ENCODE measurements around the gene DOCK2. TPM values are rescaled to one million over a fixed set of nuclear protein-coding genes. Genes with fewer than 3 reads are reported as not detected.

The DOCK2 gene
- total and polyA plus RNA-seq, 2 donors, result 4.1 to 19.1 TPM

GRCh38 chr5:169836835-169837536 lies 199.9 kb downstream of the DOCK2 start:
- Histone ChIP-seq H3K4me3 (ENCODE audit: low read depth, low read length) (no peak overlapping the region), H3K4me1 (ENCODE audit: insufficient read depth) (no peaks in the 10 kb centered on the region), H3K36me3 (ENCODE audit: insufficient read depth) (no peaks in the 10 kb centered on the region), H3K27ac (ENCODE audit: low read depth) (no peak overlapping the region)
- WGBS, result 44% methylated on average over 3 of the region's 3 CpGs
- no peak for DNase-seq (ENCODE audit: extremely low spot score)

GRCh38 chr5:169837686-169838085 lies 200.6 kb downstream of the DOCK2 start:
- Histone ChIP-seq H3K4me3 (ENCODE audit: low read depth, low read length) (no peak overlapping the region), H3K27ac (ENCODE audit: low read depth) (no peak overlapping the region), H3K4me1 (ENCODE audit: insufficient read depth) (no peaks in the 10 kb centered on the region), H3K36me3 (ENCODE audit: insufficient read depth) (no peaks in the 10 kb centered on the region)
- DNase-seq (ENCODE audit: extremely low spot score), result no peak

GRCh38 chr5:169838688-169839087 lies 201.6 kb downstream of the DOCK2 start:
- Histone ChIP-seq H3K27ac (ENCODE audit: low read depth) (no peak overlapping the region), H3K4me1 (ENCODE audit: insufficient read depth) (no peaks in the 10 kb centered on the region), H3K4me3 (ENCODE audit: low read depth, low read length) (no peak overlapping the region), H3K36me3 (ENCODE audit: insufficient read depth) (no peaks in the 10 kb centered on the region)
- no peak for DNase-seq (ENCODE audit: extremely low spot score)
- WGBS, result 92% methylated on average over 3 of the region's 3 CpGs

GRCh38 chr5:169840405-169840804 lies 203.3 kb downstream of the DOCK2 start:
- H3K36me3 ChIP-seq (ENCODE audit: insufficient read depth), result no peaks in the 10 kb centered on the region
- 95% methylated on average over 3 of the region's 3 CpGs for WGBS
- no peaks in the 10 kb centered on the region for H3K4me1 ChIP-seq (ENCODE audit: insufficient read depth)
- DNase-seq (ENCODE audit: extremely low spot score), result no peak
- H3K27ac ChIP-seq (ENCODE audit: low read depth), result no peak overlapping the region
- no peak overlapping the region for H3K4me3 ChIP-seq (ENCODE audit: low read depth, low read length)

GRCh38 chr5:169842699-169843098 lies 205.6 kb downstream of the DOCK2 start:
- H3K4me1 ChIP-seq (ENCODE audit: insufficient read depth), result no peaks in the 10 kb centered on the region
- H3K27ac ChIP-seq (ENCODE audit: low read depth), result no peak overlapping the region
- no peaks in the 10 kb centered on the region for H3K36me3 ChIP-seq (ENCODE audit: insufficient read depth)
- no peak for DNase-seq (ENCODE audit: extremely low spot score)
- no peak overlapping the region for H3K4me3 ChIP-seq (ENCODE audit: low read depth, low read length)

- DNase-seq (ENCODE audit: extremely low spot score), result no peak
- Histone ChIP-seq H3K4me3 (ENCODE audit: low read depth, low read length) (no peak overlapping the region), H3K27ac (ENCODE audit: low read depth) (no peak overlapping the region), H3K4me1 (ENCODE audit: insufficient read depth) (no peaks in the 10 kb centered on the region), H3K36me3 (ENCODE audit: insufficient read depth) (no peaks in the 10 kb centered on the region)
- 64% methylated on average over 1 of the region's 1 CpG for WGBS
Measured at GRCh38 chr5:169847519-169847918, 210.4 kb downstream of the DOCK2 start.

- no peaks in the 10 kb centered on the region for H3K4me1 ChIP-seq (ENCODE audit: insufficient read depth)
- no peak overlapping the region for H3K4me3 ChIP-seq (ENCODE audit: low read depth, low read length)
- H3K27ac ChIP-seq (ENCODE audit: low read depth), result no peak overlapping the region
- WGBS, result 82% methylated on average over 3 of the region's 3 CpGs
- DNase-seq (ENCODE audit: extremely low spot score), result no peak
- no peaks in the 10 kb centered on the region for H3K36me3 ChIP-seq (ENCODE audit: insufficient read depth)
Measured at GRCh38 chr5:169848271-169848670, 211.2 kb downstream of the DOCK2 start.

GRCh38 chr5:169848792-169849191 lies 211.7 kb downstream of the DOCK2 start:
- Histone ChIP-seq H3K36me3 (ENCODE audit: insufficient read depth) (no peaks in the 10 kb centered on the region), H3K4me3 (ENCODE audit: low read depth, low read length) (no peak overlapping the region), H3K4me1 (ENCODE audit: insufficient read depth) (no peaks in the 10 kb centered on the region), H3K27ac (ENCODE audit: low read depth) (no peak overlapping the region)
- 80% methylated on average over 2 of the region's 2 CpGs for WGBS
- no peak for DNase-seq (ENCODE audit: extremely low spot score)

- no peak for DNase-seq (ENCODE audit: extremely low spot score)
- 92% methylated on average over 2 of the region's 2 CpGs for WGBS
- Histone ChIP-seq H3K4me1 (ENCODE audit: insufficient read depth) (no peaks in the 10 kb centered on the region), H3K27ac (ENCODE audit: low read depth) (no peak overlapping the region), H3K4me3 (ENCODE audit: low read depth, low read length) (no peak overlapping the region), H3K36me3 (ENCODE audit: insufficient read depth) (no peaks in the 10 kb centered on the region)
Measured at GRCh38 chr5:169850409-169850808, 213.3 kb downstream of the DOCK2 start.

GRCh38 chr5:169851321-169851850 lies 214.3 kb downstream of the DOCK2 start:
- no peak overlapping the region for H3K4me3 ChIP-seq (ENCODE audit: low read depth, low read length)
- H3K36me3 ChIP-seq (ENCODE audit: insufficient read depth), result no peaks in the 10 kb centered on the region
- H3K4me1 ChIP-seq (ENCODE audit: insufficient read depth), result no peaks in the 10 kb centered on the region
- no peak overlapping the region for H3K27ac ChIP-seq (ENCODE audit: low read depth)
- 86% methylated on average over 1 of the region's 1 CpG for WGBS
- DNase-seq (ENCODE audit: extremely low spot score), result no peak

- DNase-seq (ENCODE audit: extremely low spot score), result no peak
- Histone ChIP-seq H3K4me3 (ENCODE audit: low read depth, low read length) (no peak overlapping the region), H3K4me1 (ENCODE audit: insufficient read depth) (no peaks in the 10 kb centered on the region), H3K27ac (ENCODE audit: low read depth) (no peak overlapping the region), H3K36me3 (ENCODE audit: insufficient read depth) (no peaks in the 10 kb centered on the region)
- WGBS, result 74% methylated on average over 2 of the region's 2 CpGs
Measured at GRCh38 chr5:169856571-169856970, 219.5 kb downstream of the DOCK2 start.

- Histone ChIP-seq H3K4me3 (ENCODE audit: low read depth, low read length) (no peak overlapping the region), H3K27ac (ENCODE audit: low read depth) (no peak overlapping the region), H3K36me3 (ENCODE audit: insufficient read depth) (no peaks in the 10 kb centered on the region), H3K4me1 (ENCODE audit: insufficient read depth) (no peaks in the 10 kb centered on the region)
- DNase-seq (ENCODE audit: extremely low spot score), result no peak
- WGBS, result 68% methylated on average over 3 of the region's 3 CpGs
Measured at GRCh38 chr5:169860585-169860984, 223.5 kb downstream of the DOCK2 start.

- H3K4me3 ChIP-seq (ENCODE audit: low read depth, low read length), result no peak overlapping the region
- 74% methylated on average over 2 of the region's 2 CpGs for WGBS
- no peak for DNase-seq (ENCODE audit: extremely low spot score)
- no peak overlapping the region for H3K27ac ChIP-seq (ENCODE audit: low read depth)
- no peaks in the 10 kb centered on the region for H3K36me3 ChIP-seq (ENCODE audit: insufficient read depth)
- no peaks in the 10 kb centered on the region for H3K4me1 ChIP-seq (ENCODE audit: insufficient read depth)
Measured at GRCh38 chr5:169861433-169861832, 224.4 kb downstream of the DOCK2 start.

GRCh38 chr5:169861934-169862333 lies 224.9 kb downstream of the DOCK2 start:
- WGBS, result 45% methylated on average over 2 of the region's 2 CpGs
- Histone ChIP-seq H3K4me1 (ENCODE audit: insufficient read depth) (no peaks in the 10 kb centered on the region), H3K4me3 (ENCODE audit: low read depth, low read length) (no peak overlapping the region), H3K36me3 (ENCODE audit: insufficient read depth) (no peaks in the 10 kb centered on the region), H3K27ac (ENCODE audit: low read depth) (no peak overlapping the region)
- no peak for DNase-seq (ENCODE audit: extremely low spot score)

All from urinary bladder (tissue), 4 donors.